Activated CD8-positive, alpha-beta memory T cell treated with anti-CD3 and anti-CD28 coated beads for 36 hours (primary cell): ENCODE data around the gene GGN. TPM values are rescaled to one million over a fixed set of nuclear protein-coding genes. Genes with fewer than 3 reads are reported as not detected.
"Not testable (repeated sequence)": the region's sequence is repeated elsewhere in the genome, so short reads cannot be mapped to it uniquely, and the experiment has no call there.

Experiments used
- CTCF ChIA-PET: fragments of 350-600 bp; sonication (Branson Sonifier 250); formaldehyde crosslinking; loops from one replicate; lab custom pipeline; 2021; ENCODE audit warnings: antibody characterized with exemption; lab: Charles Lee
- POLR2A ChIA-PET: fragments of 350-600 bp; sonication (Branson Sonifier 250); formaldehyde crosslinking; loops from one replicate; lab custom pipeline; 2021; ENCODE audit warnings: antibody characterized with exemption; lab: Charles Lee
- total RNA-seq, 2 experiments: library from RNA; stranded (reverse); gene quantifications; one replicate each; pipeline ENCODE4 v1.2.3, GENCODE V29; 2021

GGN gene
- total RNA-seq, 2 experiments from 2014 or later: 0.11 TPM; not detected in 1

- ChIA-PET POLR2A (no interaction called here), CTCF (interaction anchor here (2.6 kb wide), 1 partner anchor 115 kb away, joined by 9 read pairs; no protein-coding TSS in a partner anchor)
Measured at GRCh38 chr19:38359242-38360021, 28.4 kb downstream of the GGN start.

- ChIA-PET POLR2A (interaction anchor here (0.5 kb wide), 1 partner anchor 317 kb away, joined by 6 read pairs; no protein-coding TSS in a partner anchor), CTCF (no interaction called here)
Measured at GRCh38 chr19:38358071-38358470, 29.8 kb downstream of the GGN start.

GRCh38 chr19:38355728-38356725, 31.8 kb downstream of the GGN start:
- CTCF ChIA-PET: no interaction called here

GRCh38 chr19:38352611-38353010, 35.2 kb downstream of the GGN start:
- ChIA-PET POLR2A (interaction anchor here (0.6 kb wide), 1 partner anchor 244 kb away, joined by 7 read pairs; no protein-coding TSS in a partner anchor), CTCF (no interaction called here)

More at GRCh38 chr19:38355728-38356725, 31.8 kb downstream of the GGN start:
- POLR2A ChIA-PET: no interaction called here

GRCh38 chr19:38351865-38352395, 35.9 kb downstream of the GGN start:
- ChIA-PET CTCF (no interaction called here), POLR2A (no interaction called here)

GRCh38 chr19:38350883-38351282, 37.0 kb downstream of the GGN start:
- CTCF ChIA-PET: no interaction called here
- POLR2A ChIA-PET: no interaction called here

GRCh38 chr19:38346837-38347236, 41.0 kb downstream of the GGN start:
- ChIA-PET CTCF (interaction anchor here (1.8 kb wide), 1 partner anchor 103 kb away, joined by 3 read pairs; no protein-coding TSS in a partner anchor), POLR2A (no interaction called here)

GRCh38 chr19:38340927-38341326, 46.9 kb downstream of the GGN start:
- ChIA-PET CTCF (no interaction called here), POLR2A (no interaction called here)

- POLR2A ChIA-PET: not testable (repeated sequence)
- CTCF ChIA-PET: interaction anchor here (0.6 kb wide), 1 partner anchor 25 kb away, joined by 3 read pairs; no protein-coding TSS in a partner anchor
Measured at GRCh38 chr19:38339011-38339410, 48.8 kb downstream of the GGN start.

GRCh38 chr19:38337360-38337653, 50.5 kb downstream of the GGN start:
- CTCF ChIA-PET: interaction anchor here (1.5 to 3.8 kb wide), 3 partner anchors 37 to 93 kb away, joined by 3 to 15 read pairs (median 8); partner anchors contain the start of genes FAM98C and PSMD8
- POLR2A ChIA-PET: no interaction called here

- CTCF ChIA-PET: interaction anchor here (0.9 to 3.8 kb wide), 8 partner anchors 18 to 430 kb away, joined by 3 to 19 read pairs (median 8); partner anchors contain the start of genes FAM98C, GGN, KCNK6 and PSMD8
- POLR2A ChIA-PET: interaction anchor here (0.6 to 1.4 kb wide), 2 partner anchors 37 to 1108 kb away, joined by 4 to 9 read pairs; partner anchors contain the start of gene PSMD8
Measured at GRCh38 chr19:38336638-38337359, 51.0 kb downstream of the GGN start.

GRCh38 chr19:38335949-38336637, 51.7 kb downstream of the GGN start:
- ChIA-PET CTCF (interaction anchor here (0.7 to 3.8 kb wide), 12 partner anchors 17 to 429 kb away, joined by 3 to 19 read pairs (median 8); partner anchors contain the start of genes GGN, KCNK6, PSMD8 and SIPA1L3), POLR2A (interaction anchor here (0.5 to 1.4 kb wide), 4 partner anchors 38 to 428 kb away, joined by 3 to 10 read pairs (median 6); partner anchors contain the start of genes ACTN4 and PSMD8)

Other genes starting within 250 kb of the GGN start
- gene DPF1, start 163.8 kb downstream of the GGN start, total RNA-seq: under 1 TPM; 0.48 to 0.65 TPM
- under 1 TPM in 1 of 2 experiments, not detected in 1; 0.25 TPM for gene PPP1R14A, start 131.7 kb downstream of the GGN start, total RNA-seq
- gene SPINT2, start 123.5 kb downstream of the GGN start, total RNA-seq: 10 to 100 TPM; 19.0 to 20.1 TPM
- not detected for gene C19orf33, start 83.8 kb downstream of the GGN start, total RNA-seq
- gene YIF1B, start 72.1 kb downstream of the GGN start, total RNA-seq: 10 to 100 TPM; 62.4 to 63.0 TPM
- gene KCNK6, start 68.2 kb downstream of the GGN start, total RNA-seq: 10 to 100 TPM in 1 of 2 experiments, 1 to 10 TPM in 1; 9.2 to 10.3 TPM
- 1 to 10 TPM; 1.6 to 2.5 TPM for gene CATSPERG, start 52.2 kb downstream of the GGN start, total RNA-seq
- gene PSMD8, start 13.5 kb downstream of the GGN start, total RNA-seq: 100 to 1,000 TPM; 239 to 249 TPM
- gene SPRED3, start 663 bp upstream of the GGN start, total RNA-seq: under 1 TPM; 0.61 to 0.80 TPM
- 10 to 100 TPM; 15.0 to 16.0 TPM for gene FAM98C, start 15.1 kb upstream of the GGN start, total RNA-seq
- 1 to 10 TPM; 1.0 to 1.3 TPM for gene RASGRP4, start 38.2 kb upstream of the GGN start, total RNA-seq
- gene RYR1, start 45.7 kb upstream of the GGN start, total RNA-seq: 1 to 10 TPM in 1 of 2 experiments, under 1 TPM in 1; 0.95 to 1.4 TPM
- 100 to 1,000 TPM; 159 to 165 TPM for gene MAP4K1, start 229.9 kb upstream of the GGN start, total RNA-seq
- 100 to 1,000 TPM; 280 to 286 TPM for gene EIF3K, start 231.2 kb upstream of the GGN start, total RNA-seq